DND-41 (cell line): ENCODE data around the gene PAM.

ENCODE experiments used
- ATAC-seq: fragments of 200-7000 bp; cut with Tn5 transposase; 3 replicates; pipeline ENCODE4 v1.9.1; 2021; ENCODE audit warnings: low read depth; ENCODE audit not compliant: insufficient read depth
- DNase-seq: peaks from one replicate; pipeline ENCODE4 v3.0.0-alpha.2; 2020
- H2AFZ ChIP-seq: 2 replicates; pipeline ENCODE4 v1.6.0; 2012; ENCODE audit warnings: low read depth, low read length
- H3K27ac ChIP-seq: 2 replicates; pipeline ENCODE4 v1.5.1; 2012; ENCODE audit warnings: low read length, inconsistent platforms
- H3K27me3 ChIP-seq: fragments of 200-600 bp; sonication (generic); 2 replicates; pipeline ENCODE4 v1.6.0; 2012; ENCODE audit warnings: low read length, mild to moderate bottlenecking, inconsistent platforms; ENCODE audit not compliant: insufficient read depth, poor library complexity
- H3K36me3 ChIP-seq: 2 replicates; pipeline ENCODE4 v1.5.1; 2012; ENCODE audit warnings: low read length, inconsistent platforms; ENCODE audit not compliant: insufficient read depth
- H3K4me1 ChIP-seq: 2 replicates; pipeline ENCODE4 v1.5.1; 2012; ENCODE audit warnings: mild to moderate bottlenecking, low read length; ENCODE audit not compliant: insufficient read depth
- H3K4me2 ChIP-seq: 2 replicates; pipeline ENCODE4 v1.6.0; 2012; ENCODE audit warnings: mild to moderate bottlenecking, moderate library complexity, low read length, inconsistent platforms; ENCODE audit not compliant: insufficient read depth
- H3K4me3 ChIP-seq, 2 experiments: fragments of 200-600 bp in 1 of 2; shearing (Covaris generic) in 1 of 2; 2 replicates each; pipeline ENCODE4 v1.5.1; 2012 to 2016; ENCODE audit warnings: inconsistent platforms in 2 of 2, low read length in 2 of 2, mild to moderate bottlenecking in 2 of 2, low read depth in 1 of 2, moderate library complexity in 1 of 2
- H3K79me2 ChIP-seq: 2 replicates; pipeline ENCODE4 v1.6.0; 2012; ENCODE audit warnings: low read length, inconsistent platforms; ENCODE audit not compliant: insufficient read depth
- H3K9ac ChIP-seq: 2 replicates; pipeline ENCODE4 v1.6.0; 2012; ENCODE audit warnings: low read depth, mild to moderate bottlenecking, inconsistent platforms, low read length, moderate library complexity
- H3K9me3 ChIP-seq: 2 replicates; pipeline ENCODE4 v1.5.1; 2012; ENCODE audit warnings: low read length, moderate library complexity, mild to moderate bottlenecking, inconsistent platforms; ENCODE audit not compliant: insufficient read depth, severe bottlenecking
- H4K20me1 ChIP-seq: 2 replicates; pipeline ENCODE4 v1.6.0; 2012; ENCODE audit warnings: low read length; ENCODE audit not compliant: insufficient read depth
- EZH2 ChIP-seq: IDR thresholded peaks from 3 replicates; pipeline ENCODE4 v1.6.1; 2012; ENCODE audit warnings: borderline replicate concordance, low read depth, mild to moderate bottlenecking, moderate library complexity, low read length, inconsistent platforms; ENCODE audit not compliant: severe bottlenecking
- TF ChIP-seq, protein P1 (sequence below): IDR thresholded peaks from 2 replicates; pipeline ENCODE4 v1.5.1; 2012; ENCODE audit warnings: borderline replicate concordance, low read length, moderate library complexity, mild to moderate bottlenecking; ENCODE audit not compliant: poor library complexity, severe bottlenecking; ENCODE audit errors: extremely low read depth

The PAM gene

GRCh38 chr5:102863764-102864560, 108.9 kb downstream of the PAM start:
- 0 out of 2 replicates have a peak, but pooled peaks cover under 1% of the 10 kb centered on the region for H3K36me3 ChIP-seq
- H2AFZ ChIP-seq, result no peak overlapping the region
- no peaks in the 10 kb centered on the region for H3K27me3 ChIP-seq
- ATAC-seq (no peak; the same call in 2 of the 3 replicates), DNase-seq (no peak)
- H4K20me1 ChIP-seq, result no peaks in the 10 kb centered on the region
- TF ChIP-seq EZH2, result no peak
- TF ChIP-seq, protein P1, sequence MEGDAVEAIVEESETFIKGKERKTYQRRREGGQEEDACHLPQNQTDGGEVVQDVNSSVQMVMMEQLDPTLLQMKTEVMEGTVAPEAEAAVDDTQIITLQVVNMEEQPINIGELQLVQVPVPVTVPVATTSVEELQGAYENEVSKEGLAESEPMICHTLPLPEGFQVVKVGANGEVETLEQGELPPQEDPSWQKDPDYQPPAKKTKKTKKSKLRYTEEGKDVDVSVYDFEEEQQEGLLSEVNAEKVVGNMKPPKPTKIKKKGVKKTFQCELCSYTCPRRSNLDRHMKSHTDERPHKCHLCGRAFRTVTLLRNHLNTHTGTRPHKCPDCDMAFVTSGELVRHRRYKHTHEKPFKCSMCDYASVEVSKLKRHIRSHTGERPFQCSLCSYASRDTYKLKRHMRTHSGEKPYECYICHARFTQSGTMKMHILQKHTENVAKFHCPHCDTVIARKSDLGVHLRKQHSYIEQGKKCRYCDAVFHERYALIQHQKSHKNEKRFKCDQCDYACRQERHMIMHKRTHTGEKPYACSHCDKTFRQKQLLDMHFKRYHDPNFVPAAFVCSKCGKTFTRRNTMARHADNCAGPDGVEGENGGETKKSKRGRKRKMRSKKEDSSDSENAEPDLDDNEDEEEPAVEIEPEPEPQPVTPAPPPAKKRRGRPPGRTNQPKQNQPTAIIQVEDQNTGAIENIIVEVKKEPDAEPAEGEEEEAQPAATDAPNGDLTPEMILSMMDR, result no peak
- no peak overlapping the region for H3K4me2 ChIP-seq
- H3K4me1 ChIP-seq, result no peaks in the 10 kb centered on the region
- H3K9me3 ChIP-seq, result no peaks in the 10 kb centered on the region
- H3K4me3 ChIP-seq, result no peak overlapping the region
- H3K27ac ChIP-seq, result no peak overlapping the region
- no peaks in the 10 kb centered on the region for H3K79me2 ChIP-seq
- H3K9ac ChIP-seq, result no peak overlapping the region

DNA sequence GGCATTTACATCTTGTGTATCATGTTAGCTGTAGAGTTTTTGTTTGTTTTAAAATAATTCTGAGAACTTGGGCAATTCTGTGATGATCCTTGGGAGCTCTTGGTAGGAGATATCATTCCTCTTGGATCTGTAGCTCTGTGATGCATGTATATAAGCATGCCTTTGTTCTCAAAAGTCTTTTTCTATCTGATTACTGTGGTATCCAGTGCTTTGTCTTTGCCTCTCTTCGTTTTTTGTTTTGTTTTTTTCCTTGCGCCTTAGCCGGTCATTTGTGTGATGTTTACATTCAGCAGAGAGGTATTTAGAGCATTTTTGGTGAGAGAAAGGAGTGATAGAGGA, 110.0 kb downstream of the PAM start:
- TF ChIP-seq EZH2, result no peak
- TF ChIP-seq, protein P1, result no peak
- Histone ChIP-seq H3K4me1 (no peaks in the 10 kb centered on the region), H3K9ac (no peak overlapping the region), H4K20me1 (no peaks in the 10 kb centered on the region), H3K27me3 (no peaks in the 10 kb centered on the region), H3K79me2 (no peaks in the 10 kb centered on the region), H3K4me3 (no peak overlapping the region), H3K27ac (no peak overlapping the region), H3K4me2 (no peak overlapping the region), H3K36me3 (0 out of 2 replicates have a peak, but pooled peaks cover 4% of the 10 kb centered on the region), H3K9me3 (no peaks in the 10 kb centered on the region), H2AFZ (no peak overlapping the region)
- DNase-seq (no peak), ATAC-seq (no peak)

DNA sequence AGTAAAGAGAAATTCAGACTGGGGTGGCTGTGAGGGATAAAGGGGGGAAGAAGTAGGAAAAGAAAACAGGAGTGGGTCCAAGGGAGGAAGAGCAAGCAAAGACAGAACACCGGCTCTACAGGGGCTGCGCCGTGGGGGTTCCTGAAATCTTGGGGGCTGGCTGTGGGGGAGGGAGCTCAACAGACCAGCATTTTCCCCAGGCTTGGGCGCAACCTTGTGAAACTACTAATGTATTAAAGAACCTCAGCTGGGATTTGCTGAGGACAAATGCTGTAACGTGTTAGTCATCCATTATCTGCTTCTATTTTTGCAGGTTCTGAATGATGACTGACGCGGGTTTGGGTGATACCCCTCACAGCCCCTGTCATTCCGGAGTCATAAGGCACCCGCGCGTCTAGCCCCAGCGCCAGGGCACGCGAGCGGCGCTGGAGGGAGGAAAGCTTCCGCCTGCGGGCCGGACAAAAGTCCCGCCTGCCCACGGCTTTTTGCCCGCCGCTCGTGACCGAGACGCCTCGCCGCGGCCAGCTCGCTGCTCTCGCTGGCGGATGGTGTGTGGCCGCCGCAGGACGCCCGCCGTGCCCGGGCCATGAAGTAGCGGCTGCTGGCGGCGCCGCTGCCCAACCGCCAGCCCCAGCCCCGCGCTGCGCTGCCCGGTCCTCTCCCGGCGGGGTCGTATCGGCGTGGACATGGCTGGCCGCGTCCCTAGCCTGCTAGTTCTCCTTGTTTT, 110.6 kb downstream of the PAM start:
- ATAC-seq (no peak), DNase-seq (no peak)
- Histone ChIP-seq H3K36me3 (0 out of 2 replicates have a peak, but pooled peaks cover 4% of the 10 kb centered on the region), H3K27ac (no peak overlapping the region), H3K4me2 (no peak overlapping the region), H3K79me2 (no peaks in the 10 kb centered on the region), H3K9ac (no peak overlapping the region), H3K4me1 (no peaks in the 10 kb centered on the region), H3K9me3 (no peaks in the 10 kb centered on the region), H3K27me3 (no peaks in the 10 kb centered on the region), H3K4me3 (no peak overlapping the region), H4K20me1 (no peaks in the 10 kb centered on the region), H2AFZ (no peak overlapping the region)
- TF ChIP-seq EZH2, result no peak
- TF ChIP-seq, protein P1, result no peak
